ENCODE measurements around the gene PRR19. TPM values are rescaled to one million over a fixed set of nuclear protein-coding genes. Genes with fewer than 3 reads are reported as not detected.

Gene PRR19
- total RNA-seq, 4 donors from 2014 or later: 0.27 to 0.45 TPM; not detected in 2

- H3K27me3 ChIP-seq: no peaks in the 10 kb centered on the region
- no peak overlapping the region for H3K4me3 ChIP-seq (replicated peaks in 1 of 3)
- intact Hi-C loops (cut with DNase I): no loop called here
Observed at GRCh38 chr19:42313840-42314755, 12.2 kb downstream of the PRR19 start.

DNA sequence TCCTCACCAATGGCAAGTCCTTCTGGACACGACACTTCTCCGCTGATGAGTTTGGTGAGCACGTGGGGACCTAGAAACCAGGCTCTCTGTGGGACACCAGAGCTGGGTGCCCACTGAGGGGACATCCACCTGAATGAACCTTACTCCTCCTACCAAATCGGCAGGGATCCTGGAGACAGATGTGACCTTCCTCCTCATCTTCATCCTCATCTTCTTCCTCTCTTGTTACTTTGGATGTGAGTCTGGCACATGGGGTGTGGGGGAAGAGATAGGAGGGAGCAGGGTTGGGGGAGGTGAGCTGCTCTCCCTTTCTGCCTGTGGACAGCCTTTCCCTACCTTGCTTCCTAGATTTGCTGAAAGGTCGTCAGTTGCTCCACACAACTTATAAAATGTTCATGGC lies 13.1 kb downstream of the PRR19 start:
- TF ChIP-seq CTCF (IDR thresholded peaks at IDR 0.05) (no peak), POLR2A (IDR thresholded peaks at IDR 0.05) (no peak)
- Histone ChIP-seq H3K36me3 (no peaks in the 10 kb centered on the region), H3K9me3 (no peaks in the 10 kb centered on the region), H3K4me3 (replicated peaks in 1 of 3) (no peak overlapping the region), H3K27me3 (no peaks in the 10 kb centered on the region), H3K4me1 (peaks cover 5 to 10% of the 10 kb centered on the region in 2 donors), H3K27ac (no peak overlapping the region)
- WGBS, 2 donors: 83 to 85% methylated on average over 5 of the region's 5 CpGs
- intact Hi-C loops (cut with DNase I): no loop called here
- no peak for DNase-seq

More at GRCh38 chr19:42313840-42314755, 12.2 kb downstream of the PRR19 start:
- 19 to 30% methylated on average over 22 to 23 of the region's 26 CpGs for WGBS, 2 donors
- H3K4me1 ChIP-seq: peaks cover 5 to 10% of the 10 kb centered on the region in 2 donors
- no peak for DNase-seq
- no peaks in the 10 kb centered on the region for H3K36me3 ChIP-seq
- H3K9me3 ChIP-seq: no peaks in the 10 kb centered on the region
- no peak for TF ChIP-seq POLR2A (IDR thresholded peaks at IDR 0.05)
- no peak for TF ChIP-seq CTCF (IDR thresholded peaks at IDR 0.05)
- H3K27ac ChIP-seq: no peak overlapping the region

DNA sequence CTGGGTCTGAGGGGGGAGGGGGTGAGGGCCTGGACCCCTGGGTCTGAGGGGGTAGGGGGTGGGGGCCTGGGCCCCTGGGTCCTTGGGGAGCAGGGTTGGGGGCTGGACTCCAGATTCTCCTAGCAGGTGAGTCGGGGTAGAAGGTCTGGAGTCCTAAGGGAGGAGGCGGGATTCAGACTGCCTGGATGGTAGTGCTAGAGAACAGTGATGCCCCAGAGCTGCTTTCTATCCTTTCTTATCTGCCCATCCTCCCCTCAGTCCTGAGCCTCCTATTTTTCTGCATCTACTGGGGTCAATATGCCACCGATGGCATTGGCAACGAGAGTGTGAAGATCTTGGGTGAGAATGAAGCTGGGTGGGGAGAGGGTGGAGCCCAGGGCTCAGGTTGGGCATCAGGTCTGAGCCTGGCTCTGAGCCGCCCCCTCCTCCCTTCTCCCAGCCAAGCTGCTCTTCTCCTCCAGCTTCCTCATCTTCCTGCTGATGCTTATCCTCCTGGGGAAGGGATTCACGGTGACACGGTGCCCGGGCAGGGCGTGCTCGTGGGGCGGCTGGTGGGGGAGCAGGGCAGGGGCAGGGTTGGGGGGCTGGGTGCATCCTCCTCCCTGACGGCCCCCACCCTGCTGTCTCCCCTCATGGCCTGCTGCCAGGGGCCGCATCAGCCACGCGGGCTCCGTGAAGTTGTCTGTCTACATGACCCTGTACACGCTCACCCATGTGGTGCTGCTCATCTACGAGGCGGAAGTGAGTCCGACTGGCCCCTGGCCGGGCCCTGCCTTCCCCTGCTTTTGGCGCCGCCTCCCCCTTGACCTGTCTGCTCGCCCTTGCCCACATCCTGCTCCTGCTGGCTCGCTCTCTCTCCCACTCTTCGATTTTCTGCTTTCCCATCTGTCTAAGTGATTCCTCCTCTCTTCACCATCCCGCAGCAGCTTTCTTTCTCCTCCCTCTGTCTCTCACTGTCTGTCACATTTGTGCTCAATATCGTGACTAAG lies 14.6 kb downstream of the PRR19 start:
- intact Hi-C loops (cut with DNase I): no loop called here
- no peaks in the 10 kb centered on the region for H3K36me3 ChIP-seq
- no peak for DNase-seq

DNA sequence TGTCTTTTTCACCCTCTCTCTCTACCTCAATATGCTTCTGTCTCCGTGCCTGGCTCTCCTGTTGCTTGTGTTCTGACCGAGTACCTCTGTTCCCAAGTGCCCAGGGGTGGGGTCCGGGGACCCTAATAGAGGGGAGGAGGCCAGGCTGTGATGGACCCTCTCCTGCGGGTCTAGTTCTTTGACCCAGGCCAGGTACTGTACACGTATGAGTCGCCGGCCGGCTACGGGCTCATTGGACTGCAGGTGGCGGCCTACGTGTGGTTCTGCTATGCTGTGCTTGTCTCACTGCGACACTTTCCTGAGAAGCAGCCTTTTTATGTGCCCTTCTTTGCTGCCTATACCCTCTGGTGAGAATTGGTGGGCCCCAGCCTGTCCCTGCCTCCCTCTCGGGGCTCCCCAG lies 15.6 kb downstream of the PRR19 start:
- no peak for TF ChIP-seq CTCF (IDR thresholded peaks at IDR 0.05)
- no peak for TF ChIP-seq POLR2A (IDR thresholded peaks at IDR 0.05)
- H3K27ac ChIP-seq: no peak overlapping the region
- WGBS, 2 donors: 94 to 95% methylated on average over 12 to 13 of the region's 13 CpGs
- peaks cover 5 to 10% of the 10 kb centered on the region in 2 donors for H3K4me1 ChIP-seq
- no peak overlapping the region for H3K4me3 ChIP-seq (replicated peaks in 1 of 3)
- no peaks in the 10 kb centered on the region for H3K27me3 ChIP-seq
- intact Hi-C loops (cut with DNase I): no loop called here
- no peaks in the 10 kb centered on the region for H3K36me3 ChIP-seq
- no peaks in the 10 kb centered on the region for H3K9me3 ChIP-seq
- DNase-seq: no peak

More for the DNA sequence above, 14.6 kb downstream of the PRR19 start:
- TF ChIP-seq POLR2A (IDR thresholded peaks at IDR 0.05): no peak
- TF ChIP-seq CTCF (IDR thresholded peaks at IDR 0.05): no peak
- H3K27ac ChIP-seq: no peak overlapping the region
- H3K4me1 ChIP-seq: peaks cover 5 to 10% of the 10 kb centered on the region in 2 donors
- 34 to 37% methylated on average over 25 to 28 of the region's 28 CpGs for WGBS, 2 donors
- H3K27me3 ChIP-seq: no peaks in the 10 kb centered on the region
- no peaks in the 10 kb centered on the region for H3K9me3 ChIP-seq
- no peak overlapping the region for H3K4me3 ChIP-seq (replicated peaks in 1 of 3)
